Astrocyte (in vitro differentiated cells and primary cell): ENCODE measurements around the gene HBG2.

Experiments
- EZH2 ChIP-seq: IDR thresholded peaks from 2 replicates; pipeline ENCODE4 v1.6.1; 2012; ENCODE audit warnings: mild to moderate bottlenecking, low read length, inconsistent platforms; ENCODE audit not compliant: insufficient read depth
- TF ChIP-seq, protein P1 (sequence below): IDR thresholded peaks from 2 replicates; pipeline ENCODE4 v1.5.1; 2011; ENCODE audit warnings: low read depth, mild to moderate bottlenecking, inconsistent platforms, low read length, moderate library complexity; ENCODE audit not compliant: insufficient read depth

GRCh38 chr11:5210376-5210885, 44.1 kb downstream of the HBG2 start:
- TF ChIP-seq, protein P1, sequence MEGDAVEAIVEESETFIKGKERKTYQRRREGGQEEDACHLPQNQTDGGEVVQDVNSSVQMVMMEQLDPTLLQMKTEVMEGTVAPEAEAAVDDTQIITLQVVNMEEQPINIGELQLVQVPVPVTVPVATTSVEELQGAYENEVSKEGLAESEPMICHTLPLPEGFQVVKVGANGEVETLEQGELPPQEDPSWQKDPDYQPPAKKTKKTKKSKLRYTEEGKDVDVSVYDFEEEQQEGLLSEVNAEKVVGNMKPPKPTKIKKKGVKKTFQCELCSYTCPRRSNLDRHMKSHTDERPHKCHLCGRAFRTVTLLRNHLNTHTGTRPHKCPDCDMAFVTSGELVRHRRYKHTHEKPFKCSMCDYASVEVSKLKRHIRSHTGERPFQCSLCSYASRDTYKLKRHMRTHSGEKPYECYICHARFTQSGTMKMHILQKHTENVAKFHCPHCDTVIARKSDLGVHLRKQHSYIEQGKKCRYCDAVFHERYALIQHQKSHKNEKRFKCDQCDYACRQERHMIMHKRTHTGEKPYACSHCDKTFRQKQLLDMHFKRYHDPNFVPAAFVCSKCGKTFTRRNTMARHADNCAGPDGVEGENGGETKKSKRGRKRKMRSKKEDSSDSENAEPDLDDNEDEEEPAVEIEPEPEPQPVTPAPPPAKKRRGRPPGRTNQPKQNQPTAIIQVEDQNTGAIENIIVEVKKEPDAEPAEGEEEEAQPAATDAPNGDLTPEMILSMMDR: no peak
- TF ChIP-seq EZH2: no peak
